Coronary artery (tissue), 2 donors: ENCODE measurements around the gene SPRR1A.

Source experiments
- DNase-seq: peaks from one replicate; pipeline ENCODE4 v3.0.0-alpha.2; 2017; ENCODE audit warnings: low spot score
- H3K27ac ChIP-seq, 2 donors: fragments of 200-600 bp; sonication (generic); one replicate each; pipeline ENCODE4 v1.5.1; 2016 to 2019
- H3K4me3 ChIP-seq: fragments of 200-600 bp; sonication (generic); 2 replicates; pipeline ENCODE4 v1.5.1; 2016; ENCODE audit warnings: mild to moderate bottlenecking, moderate library complexity
- CTCF ChIP-seq: fragments of 200-600 bp; sonication (generic); IDR thresholded peaks from one replicate; pipeline ENCODE4 v1.5.1; 2019; ENCODE audit warnings: antibody characterized with exemption

Gene SPRR1A

GRCh38 chr1:152983743-152984142, at the start of gene SPRR1A:
Gene SPRR1A (plus strand): TSS chr1:152984081. CDS start chr1:152985231, 1,150 bp downstream.
- no peak within 1 kb of the TSS for H3K27ac ChIP-seq
- no peak for DNase-seq
- H3K4me3 ChIP-seq = no peak within 1 kb of the TSS
- TF ChIP-seq CTCF = no peak

GRCh38 chr1:152940614-152941013, 43.3 kb upstream of the SPRR1A start:
- TF ChIP-seq CTCF = no peak
- DNase-seq = no peak
- no peak overlapping the region for H3K27ac ChIP-seq
- H3K4me3 ChIP-seq = no peak overlapping the region

GRCh38 chr1:152941037-152941711, 42.7 kb upstream of the SPRR1A start:
- TF ChIP-seq CTCF = no peak
- Histone ChIP-seq H3K27ac (no peak overlapping the region), H3K4me3 (no peak overlapping the region)
- no peak for DNase-seq

- no peak for DNase-seq
- Histone ChIP-seq H3K27ac (no peak overlapping the region), H3K4me3 (no peak overlapping the region)
- no peak for TF ChIP-seq CTCF
Observed at GRCh38 chr1:152942161-152942560, 41.7 kb upstream of the SPRR1A start.

GRCh38 chr1:152946248-152946647, 37.6 kb upstream of the SPRR1A start:
- Histone ChIP-seq H3K27ac (no peak overlapping the region), H3K4me3 (no peak overlapping the region)
- TF ChIP-seq CTCF = no peak
- DNase-seq = no peak

GRCh38 chr1:152946651-152947256, 37.1 kb upstream of the SPRR1A start, which contains the start of gene SPRR5:
Gene SPRR5 (plus strand): TSS chr1:152947206. CDS start chr1:152948555, 1,349 bp downstream.
- no peak for TF ChIP-seq CTCF
- Histone ChIP-seq H3K4me3 (no peak within 1 kb of the TSS), H3K27ac (no peak within 1 kb of the TSS)
- DNase-seq = no peak

- no peak for TF ChIP-seq CTCF
- Histone ChIP-seq H3K4me3 (no peak overlapping the region), H3K27ac (no peak overlapping the region)
- DNase-seq = no peak
Observed at GRCh38 chr1:152951711-152952110, 32.2 kb upstream of the SPRR1A start.
